Transverse colon (tissue), 3 donors: ENCODE measurements around the gene LMO7.

Experiments
- CTCF ChIP-seq, 5 experiments: fragments of 200-600 bp in 3 of 5; fragments of 450-650 bp in 2 of 5; sonication (generic) in 3 of 5; IDR thresholded peaks; 1 replicate in 2 of 5; 2 replicates in 3 of 5; pipeline ENCODE4 v1.5.1; 2016 to 2017; ENCODE audit warnings: antibody characterized with exemption in 5 of 5, inconsistent platforms in 3 of 5, mild to moderate bottlenecking in 2 of 5, moderate library complexity in 1 of 5
- POLR2A ChIP-seq: fragments of 450-650 bp; IDR thresholded peaks from one replicate; pipeline ENCODE4 v1.6.1; 2016; ENCODE audit warnings: antibody characterized with exemption, mild to moderate bottlenecking, moderate library complexity

- TF ChIP-seq CTCF (IDR thresholded peaks at IDR 0.05) (no peak), POLR2A (no peak)
Measured at GRCh38 chr13:75792526-75793187, 156.5 kb downstream of the LMO7 start.
